Smooth muscle cell of the brain vasculature (primary cell): Measurements from ENCODE around the gene CACNA1S.

Experiments
- DNase-seq: peaks from one replicate; pipeline ENCODE4 v3.0.0-alpha.2; 2012; ENCODE audit warnings: low read depth, low spot score

CACNA1S gene

DNA sequence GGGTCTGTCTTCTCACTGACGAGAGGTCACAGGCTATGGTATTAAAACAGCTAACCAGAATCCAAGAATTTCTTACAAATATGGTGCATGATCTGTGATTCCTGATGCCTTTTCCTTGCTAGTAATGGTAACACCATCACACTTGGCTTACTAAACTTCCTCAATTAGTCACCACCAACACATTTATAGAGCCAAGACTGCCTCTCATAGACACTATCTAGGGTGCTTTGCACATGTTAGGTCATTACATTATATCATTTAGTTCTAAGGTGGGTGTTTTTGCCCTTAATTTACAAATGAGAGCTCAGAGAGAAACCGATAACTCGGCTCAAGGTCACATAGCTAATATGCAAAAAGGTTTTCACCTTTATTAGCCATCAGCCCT lies 97.4 kb downstream of the CACNA1S start:
- DNase-seq, result no peak

DNA sequence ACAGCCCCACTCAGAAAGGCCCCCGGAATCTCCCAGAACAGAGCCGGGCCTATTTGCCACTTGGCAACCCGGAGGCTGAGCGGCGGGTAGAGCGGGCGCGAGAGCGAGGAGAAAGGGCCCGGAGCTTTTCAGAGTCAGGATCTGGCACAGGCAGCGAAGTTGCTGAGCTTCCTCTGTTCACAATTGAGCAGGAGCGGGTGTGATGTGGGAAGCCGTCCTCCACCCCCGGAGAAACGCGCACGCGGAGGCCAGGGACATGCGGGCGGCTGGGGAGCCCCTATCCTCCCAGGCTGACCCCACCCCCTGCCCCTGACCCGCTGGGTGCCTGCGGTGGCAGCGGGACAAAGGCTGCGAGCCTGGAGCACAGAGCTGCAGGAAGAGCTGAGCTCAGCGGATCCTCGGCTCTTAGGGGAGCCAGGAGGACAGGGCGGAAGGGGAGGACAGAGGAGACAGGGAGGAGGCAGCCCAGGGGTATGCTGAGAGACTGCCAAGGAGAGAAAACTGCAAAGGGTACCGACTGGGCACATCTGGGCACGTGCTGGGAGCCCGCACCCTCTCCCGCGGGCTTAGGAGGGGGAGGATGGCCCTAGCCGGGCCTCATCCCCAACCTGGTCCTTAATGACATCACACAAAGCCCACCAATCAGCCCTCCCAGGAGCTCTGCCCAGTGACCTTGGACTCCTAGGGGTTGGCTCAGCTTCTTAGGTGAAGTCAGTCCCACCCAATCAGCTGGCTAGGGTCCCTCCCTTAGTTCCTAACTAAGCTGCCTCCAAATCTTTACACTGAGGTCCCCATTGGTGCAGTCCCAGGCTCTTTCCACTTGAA lies 98.0 kb downstream of the CACNA1S start:
- DNase-seq, result no peak

- no peak for DNase-seq
Observed at GRCh38 chr1:201013031-201013485, 99.2 kb downstream of the CACNA1S start.

DNA sequence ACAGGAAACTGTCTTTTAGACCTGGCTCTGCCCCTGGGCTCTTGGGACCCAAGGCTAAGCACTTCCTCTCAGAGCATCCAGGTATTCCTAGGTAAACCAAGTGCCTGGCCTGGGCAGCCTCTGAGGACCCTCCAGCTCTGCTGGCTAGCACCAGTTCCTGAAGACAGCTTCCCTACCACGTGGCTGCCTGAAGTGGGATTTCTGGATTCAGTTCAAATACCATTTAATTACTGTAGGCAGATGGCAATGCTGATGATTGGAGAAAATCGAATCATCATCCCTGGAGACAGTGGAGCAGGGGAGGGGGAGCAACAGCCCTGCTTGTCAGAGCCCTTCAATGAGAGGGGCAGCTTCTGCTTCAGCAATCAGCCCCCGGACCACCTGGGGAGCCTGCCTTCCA lies 100.6 kb downstream of the CACNA1S start:
- DNase-seq, result no peak

GRCh38 chr1:201009962-201010645 lies 102.1 kb downstream of the CACNA1S start:
- no peak for DNase-seq

- no peak for DNase-seq
Observed at GRCh38 chr1:201008666-201009360, 103.4 kb downstream of the CACNA1S start.

DNA sequence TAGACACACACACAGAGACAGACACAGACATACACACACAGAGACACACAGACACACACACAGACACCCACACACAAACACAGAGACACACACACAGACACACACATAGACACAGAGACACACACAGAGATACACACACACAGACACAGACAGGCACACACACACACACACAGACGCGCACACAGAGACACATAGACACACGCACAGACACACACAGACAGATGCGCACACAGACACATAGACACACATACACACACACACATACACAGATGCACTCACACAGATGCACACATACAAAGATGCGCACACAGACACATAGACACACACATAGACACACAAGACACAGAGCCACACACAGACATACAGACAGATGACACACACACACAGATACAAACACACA lies 104.7 kb downstream of the CACNA1S start:
- DNase-seq, result no peak

DNA sequence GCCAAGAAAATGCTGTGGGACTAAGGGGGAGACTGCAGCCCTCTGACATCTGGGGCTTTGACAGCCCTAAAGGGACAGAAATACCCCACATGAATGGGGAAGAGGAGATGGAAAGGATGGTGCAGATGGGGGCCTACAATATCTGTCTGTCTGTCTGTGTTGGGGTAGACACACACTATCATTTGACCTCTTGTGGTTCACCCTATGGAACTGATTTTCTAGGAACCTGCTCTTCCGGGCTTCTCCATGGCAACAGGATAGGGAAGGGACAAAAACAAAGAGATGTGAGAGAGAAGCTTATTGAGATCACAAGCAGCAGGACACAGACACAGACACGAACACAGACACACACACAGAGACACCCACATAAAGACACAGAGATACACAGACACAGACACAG lies 105.8 kb downstream of the CACNA1S start:
- DNase-seq, result no peak

- no peak for DNase-seq
Observed at GRCh38 chr1:201004732-201005131, 107.5 kb downstream of the CACNA1S start.

- DNase-seq, result no peak
Observed at GRCh38 chr1:201004154-201004553, 108.1 kb downstream of the CACNA1S start.

DNA sequence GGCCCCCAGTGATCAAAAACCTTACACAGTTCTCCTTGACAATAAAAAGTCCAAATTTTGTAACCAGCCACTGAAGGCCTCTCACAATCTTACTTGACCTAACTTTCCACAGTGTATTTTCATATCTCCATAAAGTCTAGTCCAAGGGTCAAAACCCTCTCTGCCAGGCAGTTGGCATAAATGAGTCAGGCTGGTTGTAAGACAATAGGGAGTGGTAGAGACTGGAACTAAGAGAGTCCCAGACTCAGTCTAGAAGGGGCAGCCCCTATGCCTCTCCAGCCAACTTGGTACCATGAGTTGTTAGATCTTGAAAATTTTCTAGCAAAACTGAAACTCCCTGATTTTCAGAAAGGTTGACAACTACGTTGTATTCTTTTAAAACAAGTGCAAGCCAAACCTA lies 109.7 kb downstream of the CACNA1S start:
- DNase-seq, result no peak

DNA sequence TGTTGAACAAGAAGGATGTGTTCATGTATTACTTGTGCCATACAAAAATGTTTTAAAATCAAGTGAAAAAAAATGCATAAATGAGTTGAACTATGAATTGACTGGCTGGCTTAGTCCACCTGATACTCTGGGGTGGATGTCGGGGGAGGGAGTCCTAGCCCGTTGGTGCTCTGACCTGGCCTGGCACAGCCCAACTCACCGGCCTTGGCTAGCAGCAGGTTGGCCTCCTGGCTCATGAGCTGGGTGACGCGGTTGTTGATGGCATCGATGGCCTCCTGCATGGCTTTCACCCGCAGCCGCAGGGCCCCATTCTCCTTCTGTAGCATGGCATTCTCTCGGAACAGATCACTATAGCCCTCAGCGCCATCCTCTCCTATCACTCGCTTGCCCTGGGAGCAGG lies 110.3 kb downstream of the CACNA1S start:
- no peak for DNase-seq

GRCh38 chr1:201000391-201000790 lies 111.8 kb downstream of the CACNA1S start:
- no peak for DNase-seq

DNA sequence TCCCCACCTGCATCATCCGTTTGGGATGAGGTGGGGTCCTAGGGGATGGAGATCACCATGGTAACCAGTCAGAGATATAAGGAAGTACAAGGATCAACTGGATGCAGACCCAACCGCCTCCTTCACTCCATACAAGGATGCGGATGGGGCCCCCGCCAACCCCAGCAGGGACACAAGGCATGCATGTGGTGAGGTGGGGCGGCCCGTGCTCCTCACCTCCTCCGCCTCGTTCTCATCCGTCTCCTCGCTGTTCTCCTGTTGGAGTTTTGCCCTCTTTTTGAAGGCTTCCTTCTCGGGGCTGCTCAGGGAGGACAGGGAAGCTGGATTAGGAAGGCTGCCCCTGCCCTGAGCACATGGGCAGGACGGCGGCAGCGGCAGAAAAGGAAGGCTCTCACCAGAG lies 112.6 kb downstream of the CACNA1S start:
- DNase-seq, result no peak

- DNase-seq, result no peak
Observed at GRCh38 chr1:200998323-200998722, 113.9 kb downstream of the CACNA1S start.

- DNase-seq, result no peak
Observed at GRCh38 chr1:200992382-200993048, 119.7 kb downstream of the CACNA1S start.

GRCh38 chr1:200991097-200991614 lies 121.1 kb downstream of the CACNA1S start:
- DNase-seq, result no peak

DNA sequence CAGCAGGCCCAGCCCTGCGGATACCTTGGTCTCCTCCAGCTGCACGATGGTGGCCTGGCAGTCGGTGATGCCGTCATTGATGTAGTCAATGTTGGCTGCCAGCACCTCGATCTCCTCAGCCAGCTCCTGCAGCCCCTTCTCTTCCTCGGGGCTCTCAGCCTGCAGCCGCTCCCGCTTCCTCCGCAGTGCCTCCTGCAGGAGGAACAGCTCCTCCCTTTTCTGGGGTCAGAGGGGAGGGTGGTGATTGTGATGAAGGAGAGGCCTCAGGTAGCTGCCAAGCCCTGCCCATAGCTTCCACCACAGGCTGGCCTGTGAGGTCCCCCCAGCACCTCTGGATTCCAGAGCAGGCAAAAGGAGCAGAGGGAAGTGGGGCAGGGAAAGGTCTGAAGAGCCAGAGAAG lies 122.1 kb downstream of the CACNA1S start:
- no peak for DNase-seq
